Suprapubic skin (tissue), 3 donors: ENCODE data around the gene AK1.

ENCODE experiments used
- CTCF ChIP-seq, 2 donors: fragments of 200-600 bp in 1 of 2; fragments of 450-650 bp in 1 of 2; sonication (generic) in 1 of 2; IDR thresholded peaks; one replicate each; pipeline ENCODE4 v1.5.1; 2016 to 2019; ENCODE audit warnings: antibody characterized with exemption in 2 of 2, mild to moderate bottlenecking in 1 of 2, moderate library complexity in 1 of 2
- EP300 ChIP-seq: sonication (generic); formaldehyde crosslinking; IDR thresholded peaks from one replicate; pipeline ENCODE4 v1.6.1; 2017; ENCODE audit warnings: antibody characterized with exemption

DNA sequence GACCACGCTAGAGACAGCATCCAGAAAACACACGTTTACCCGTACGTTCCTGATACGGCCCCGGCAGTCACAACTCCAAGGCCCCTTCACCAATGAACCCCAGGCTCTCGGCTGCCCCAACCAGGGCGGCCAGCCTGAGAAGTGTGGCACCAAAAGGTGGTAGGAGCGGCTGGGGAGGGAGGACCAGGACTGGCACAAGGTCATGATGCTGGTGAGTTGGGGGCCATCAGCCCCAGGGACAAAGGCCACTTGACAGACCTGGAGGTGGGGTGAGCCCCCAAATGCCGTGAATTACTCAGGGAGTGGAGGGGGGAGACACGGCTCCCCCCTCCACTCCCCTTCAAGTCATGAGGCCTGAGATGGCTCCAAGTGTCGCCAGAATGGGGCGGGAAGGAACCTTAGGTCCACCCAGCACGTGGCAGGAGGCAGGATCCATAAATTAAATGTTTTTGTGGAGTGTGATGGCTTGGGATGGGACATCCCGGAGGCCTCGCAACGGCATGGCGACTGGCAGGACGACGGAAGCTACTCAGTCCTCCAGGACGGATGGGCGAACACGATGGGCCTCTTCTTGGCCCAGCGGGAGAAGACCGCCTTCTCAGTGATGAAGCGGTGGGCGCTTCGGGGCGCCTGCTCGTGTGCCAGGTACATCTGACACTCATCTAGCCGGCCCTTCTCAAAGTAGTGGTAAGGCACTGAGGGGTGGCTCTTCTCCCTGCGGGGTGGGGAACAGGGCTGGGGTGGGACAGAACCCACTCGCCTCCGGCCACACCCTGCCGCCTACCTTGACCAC is 30.6 kb upstream of the AK1 start:
- TF ChIP-seq EP300 = no peak
- TF ChIP-seq CTCF (IDR thresholded peaks at IDR 0.05) = no peak
